SK-N-SH (cell line): ENCODE data around the gene TPPP. TPM values are rescaled to one million over a fixed set of nuclear protein-coding genes. Genes with fewer than 3 reads are reported as not detected.
"Not testable (repeated sequence)": the region's sequence is repeated elsewhere in the genome, so short reads cannot be mapped to it uniquely, and the experiment has no call there.

ENCODE experiments used
- CTCF ChIA-PET: fragments of 300-600, 350-600 bp; formaldehyde crosslinking; extraction: SDS; loops from one replicate; lab custom pipeline; 2021; lab: Yijun Ruan, JAX
- POLR2A ChIA-PET: fragments of 350-600 bp; sonication (Branson Sonifier 250); formaldehyde crosslinking; extraction: SDS; loops from one replicate; lab custom pipeline; 2020; ENCODE audit warnings: antibody characterized with exemption, inconsistent platforms; lab: Yijun Ruan, JAX
- DNase-seq: peaks from one replicate; pipeline ENCODE4 v3.0.0; 2012
- H2AFZ ChIP-seq: fragments of 200-600 bp; sonication (generic); 2 replicates; pipeline ENCODE4 v1.8.1; 2016; ENCODE audit warnings: antibody characterized with exemption, mild to moderate bottlenecking, low read depth
- H3F3A ChIP-seq: fragments of 200-600 bp; sonication (generic); replicated peaks from 2 replicates; pipeline ENCODE3; 2016; ENCODE audit warnings: antibody characterized with exemption, mild to moderate bottlenecking; ENCODE audit not compliant: insufficient read depth
- H3K27ac ChIP-seq, 2 experiments: fragments of 200-500 bp in 1 of 2; fragments of 200-600 bp in 1 of 2; sonication (Bioruptor generic) in 1 of 2; sonication (generic), shearing (Covaris generic) in 1 of 2; 2 replicates each; pipeline versions ENCODE4 v1.5.1 to v1.6.1; 2014 to 2016; ENCODE audit warnings: low read depth in 2 of 2, inconsistent platforms in 1 of 2, low read length in 1 of 2, mild to moderate bottlenecking in 1 of 2, mixed read lengths in 1 of 2
- H3K27me3 ChIP-seq: fragments of 200-600 bp; sonication (generic), shearing (Covaris generic); 2 replicates; pipeline ENCODE4 v1.6.1; 2016; ENCODE audit warnings: mixed run types; ENCODE audit not compliant: insufficient read depth
- H3K36me3 ChIP-seq, 2 experiments: fragments of 200-500 bp in 1 of 2; fragments of 200-600 bp in 1 of 2; sonication (Bioruptor generic) in 1 of 2; sonication (generic) in 1 of 2; replicated peaks in 1 of 2; 2 replicates each; pipeline versions ENCODE3 to v1.5.1; 2014 to 2016; ENCODE audit warnings: low read length in 1 of 2, mild to moderate bottlenecking in 1 of 2; ENCODE audit not compliant: insufficient read depth in 2 of 2, control insufficient read depth in 1 of 2
- H3K4me1 ChIP-seq, 2 experiments: fragments of 200-500 bp in 1 of 2; fragments of 200-600 bp in 1 of 2; sonication (Bioruptor generic) in 1 of 2; sonication (generic), shearing (Covaris generic) in 1 of 2; 2 replicates each; pipeline versions ENCODE4 v1.5.1 to v1.6.1; 2014 to 2016; ENCODE audit warnings: low read depth in 1 of 2, low read length in 1 of 2, mixed run types in 1 of 2; ENCODE audit not compliant: insufficient read depth in 2 of 2, control insufficient read depth in 1 of 2
- H3K4me2 ChIP-seq: fragments of 200-600 bp; sonication (generic), shearing (Covaris generic); 2 replicates; pipeline ENCODE4 v1.6.1; 2017; ENCODE audit warnings: mixed run types
- H3K4me3 ChIP-seq, 2 experiments: fragments of 200-500 bp in 1 of 2; fragments of 200-600 bp in 1 of 2; sonication (Bioruptor generic) in 1 of 2; sonication (generic), shearing (Covaris generic) in 1 of 2; 2 replicates each; pipeline versions ENCODE4 v1.5.1 to v1.8.1; 2014 to 2016; ENCODE audit warnings: low read depth in 2 of 2, inconsistent platforms in 1 of 2, low read length in 1 of 2, mild to moderate bottlenecking in 1 of 2, mixed read lengths in 1 of 2, moderate library complexity in 1 of 2
- H3K79me2 ChIP-seq: fragments of 200-600 bp; sonication (generic); 2 replicates; pipeline ENCODE4 v1.8.1; 2017; ENCODE audit warnings: mild to moderate bottlenecking; ENCODE audit not compliant: insufficient read depth
- H3K9ac ChIP-seq: fragments of 200-600 bp; sonication (generic); 2 replicates; pipeline ENCODE4 v1.6.1; 2017; ENCODE audit warnings: mixed run types
- H3K9me2 ChIP-seq: fragments of 200-600 bp; sonication (generic); 2 replicates; pipeline ENCODE4 v1.6.1; 2017; ENCODE audit warnings: mixed run types
- H3K9me3 ChIP-seq: fragments of 200-600 bp; sonication (generic); 2 replicates; pipeline ENCODE4 v1.6.1; 2017; ENCODE audit warnings: mixed run types, mild to moderate bottlenecking, moderate library complexity
- H4K20me1 ChIP-seq: fragments of 200-600 bp; sonication (generic); 2 replicates; pipeline ENCODE4 v1.6.1; 2017; ENCODE audit warnings: mild to moderate bottlenecking, mixed run types; ENCODE audit not compliant: insufficient read depth
- WGBS: methylation state at CpG from one replicate; pipeline ENCODE4 v1.1.6; 2017; ENCODE audit warnings: low lambda C conversion rate; 5-methylcytosine and 5-hydroxymethylcytosine counted together
- polyA plus RNA-seq, 3 experiments: library from polyadenylated mRNA; depleted of rRNA; stranded (reverse); fragments of >200 nt; gene quantifications; 2 replicates each; pipeline ENCODE4 v1.2.3, GENCODE V29; 2012

Gene TPPP
- polyA plus RNA-seq, 1 of the 3 experiments (the other 2 are of a cell fraction), result 0.05 TPM

- H3F3A ChIP-seq, H3K9me3 ChIP-seq, H3K9ac ChIP-seq, DNase-seq, H3K27ac ChIP-seq, H3K4me1 ChIP-seq, H4K20me1 ChIP-seq, H3K9me2 ChIP-seq, H3K36me3 ChIP-seq, H3K27me3 ChIP-seq, POLR2A ChIA-PET, CTCF ChIA-PET, H3K4me2 ChIP-seq, H3K4me3 ChIP-seq, H2AFZ ChIP-seq, H3K79me2 ChIP-seq: not testable (repeated sequence)
- 32% methylated on average over 4 of the region's 4 CpGs for whole genome bisulfite sequencing
Observed at GRCh38 chr5:716740-717139, 23.6 kb upstream of the TPPP start.

GRCh38 chr5:715636-716035 lies 22.5 kb upstream of the TPPP start:
- H3K4me2 ChIP-seq, H3K27me3 ChIP-seq, H3K9me3 ChIP-seq, H2AFZ ChIP-seq, H3K36me3 ChIP-seq, H3K27ac ChIP-seq, H3F3A ChIP-seq, H3K9me2 ChIP-seq, H3K79me2 ChIP-seq, H3K4me3 ChIP-seq, H3K9ac ChIP-seq, DNase-seq, H4K20me1 ChIP-seq, H3K4me1 ChIP-seq, CTCF ChIA-PET, POLR2A ChIA-PET: not testable (repeated sequence)
- 17% methylated on average over 4 of the region's 4 CpGs for WGBS

- H3F3A ChIP-seq, H3K4me2 ChIP-seq, H3K36me3 ChIP-seq, H4K20me1 ChIP-seq, H3K4me3 ChIP-seq, CTCF ChIA-PET, H3K27ac ChIP-seq, H3K79me2 ChIP-seq, H3K9ac ChIP-seq, H3K27me3 ChIP-seq, H3K4me1 ChIP-seq, DNase-seq, H2AFZ ChIP-seq, POLR2A ChIA-PET, H3K9me2 ChIP-seq, H3K9me3 ChIP-seq: not testable (repeated sequence)
- WGBS, result 19% methylated on average over 8 of the region's 8 CpGs
Observed at GRCh38 chr5:714215-715118, 21.3 kb upstream of the TPPP start.

GRCh38 chr5:713686-714085 lies 20.5 kb upstream of the TPPP start:
- H3K9ac ChIP-seq, H2AFZ ChIP-seq: not testable (repeated sequence)

GRCh38 chr5:708848-709517 lies 15.8 kb upstream of the TPPP start:
- H3F3A ChIP-seq, H3K9me2 ChIP-seq, H3K4me3 ChIP-seq, H3K4me2 ChIP-seq, H3K79me2 ChIP-seq, H3K27me3 ChIP-seq, H3K9me3 ChIP-seq, H3K4me1 ChIP-seq, H3K27ac ChIP-seq, POLR2A ChIA-PET, H3K36me3 ChIP-seq, DNase-seq, CTCF ChIA-PET, H3K9ac ChIP-seq, H2AFZ ChIP-seq, H4K20me1 ChIP-seq: not testable (repeated sequence)
- WGBS, result 37% methylated on average over 2 of the region's 3 CpGs

More at GRCh38 chr5:713686-714085, 20.5 kb upstream of the TPPP start:
- H3K79me2 ChIP-seq, H3K27ac ChIP-seq, H3K9me2 ChIP-seq, H3K4me3 ChIP-seq, CTCF ChIA-PET, H4K20me1 ChIP-seq, DNase-seq, H3K27me3 ChIP-seq, H3K9me3 ChIP-seq, H3F3A ChIP-seq, H3K4me1 ChIP-seq, H3K4me2 ChIP-seq, H3K36me3 ChIP-seq, POLR2A ChIA-PET: not testable (repeated sequence)
- WGBS, result 17% methylated on average over 3 of the region's 3 CpGs

GRCh38 chr5:708374-708773 lies 15.2 kb upstream of the TPPP start:
- H3K9ac ChIP-seq, H3K79me2 ChIP-seq, H4K20me1 ChIP-seq, H3K4me2 ChIP-seq, H3K9me2 ChIP-seq, H3K27me3 ChIP-seq, H2AFZ ChIP-seq, H3K27ac ChIP-seq, CTCF ChIA-PET, DNase-seq, H3K9me3 ChIP-seq, H3F3A ChIP-seq, H3K4me3 ChIP-seq, H3K4me1 ChIP-seq, H3K36me3 ChIP-seq, POLR2A ChIA-PET: not testable (repeated sequence)
- WGBS, result 71% methylated on average over 4 of the region's 4 CpGs
